ENCODE measurements around the gene DEFB118. TPM values are rescaled to one million over a fixed set of nuclear protein-coding genes. Genes with fewer than 3 reads are reported as not detected.

Gene DEFB118
- total RNA-seq, 1 experiment from 2014 or later: not detected

Other genes starting within 250 kb of the DEFB118 start
- not detected for gene DEFB115, start 110.9 kb upstream of the DEFB118 start, total RNA-seq (2021; ENCODE audit: unreplicated experiment)
- not detected for gene DEFB116, start 60.0 kb upstream of the DEFB118 start, total RNA-seq (2021; ENCODE audit: unreplicated experiment)
- not detected for gene DEFB119, start 22.0 kb downstream of the DEFB118 start, total RNA-seq (2021; ENCODE audit: unreplicated experiment)
- not detected for gene DEFB121, start 37.6 kb downstream of the DEFB118 start, total RNA-seq (2021; ENCODE audit: unreplicated experiment)
- gene DEFB123, start 72.0 kb downstream of the DEFB118 start, total RNA-seq (2021; ENCODE audit: unreplicated experiment): not detected
- gene DEFB124, start 106.5 kb downstream of the DEFB118 start, total RNA-seq (2021; ENCODE audit: unreplicated experiment): not detected
- not detected for gene REM1, start 106.7 kb downstream of the DEFB118 start, total RNA-seq (2021; ENCODE audit: unreplicated experiment)
- 183 TPM for gene HM13, start 145.8 kb downstream of the DEFB118 start, total RNA-seq (2021; ENCODE audit: unreplicated experiment)
- gene ID1, start 236.7 kb downstream of the DEFB118 start, total RNA-seq (2021; ENCODE audit: unreplicated experiment): 811 TPM